ENCODE measurements around the gene RBFOX2.

The RBFOX2 gene

GRCh38 chr22:35872451-35872850 lies 156.2 kb downstream of the RBFOX2 start:
- no peak overlapping the region for H3K4me3 Mint-ChIP-seq
- H3K4me1 Mint-ChIP-seq = peaks cover 10% of the 10 kb centered on the region

GRCh38 chr22:35870517-35871293 lies 157.9 kb downstream of the RBFOX2 start:
- Mint-ChIP-seq H3K27me3 (peaks cover 1% of the 10 kb centered on the region), H3K27ac (no peak overlapping the region), H3K36me3 (peaks cover 5% of the 10 kb centered on the region)

More at GRCh38 chr22:35872451-35872850, 156.2 kb downstream of the RBFOX2 start:
- Mint-ChIP-seq H3K9me3 (peaks cover 8% of the 10 kb centered on the region), H3K27me3 (peaks cover 1% of the 10 kb centered on the region), H3K27ac (no peak overlapping the region), H3K36me3 (peaks cover 5% of the 10 kb centered on the region)

GRCh38 chr22:35868938-35869337 lies 159.7 kb downstream of the RBFOX2 start:
- Mint-ChIP-seq H3K9me3 (peaks cover 2% of the 10 kb centered on the region), H3K4me1 (no peaks in the 10 kb centered on the region), H3K36me3 (peaks cover under 1% of the 10 kb centered on the region), H3K27me3 (peaks cover 1% of the 10 kb centered on the region), H3K4me3 (no peak overlapping the region), H3K27ac (no peak overlapping the region)

More at GRCh38 chr22:35870517-35871293, 157.9 kb downstream of the RBFOX2 start:
- H3K4me3 Mint-ChIP-seq = no peak overlapping the region
- H3K9me3 Mint-ChIP-seq = peaks cover 8% of the 10 kb centered on the region
- H3K4me1 Mint-ChIP-seq = no peaks in the 10 kb centered on the region

GRCh38 chr22:35866651-35867050 lies 162.0 kb downstream of the RBFOX2 start:
- H3K9me3 Mint-ChIP-seq = no peaks in the 10 kb centered on the region
- H3K4me1 Mint-ChIP-seq = no peaks in the 10 kb centered on the region
- peaks cover 1% of the 10 kb centered on the region for H3K27me3 Mint-ChIP-seq
- no peak overlapping the region for H3K27ac Mint-ChIP-seq
- no peaks in the 10 kb centered on the region for H3K36me3 Mint-ChIP-seq
- no peak overlapping the region for H3K4me3 Mint-ChIP-seq

GRCh38 chr22:35864545-35865165 lies 164.0 kb downstream of the RBFOX2 start:
- no peaks in the 10 kb centered on the region for H3K4me1 Mint-ChIP-seq
- no peaks in the 10 kb centered on the region for H3K9me3 Mint-ChIP-seq
- H3K27me3 Mint-ChIP-seq = no peaks in the 10 kb centered on the region
- H3K4me3 Mint-ChIP-seq = no peak overlapping the region
- H3K27ac Mint-ChIP-seq = no peak overlapping the region
- H3K36me3 Mint-ChIP-seq = no peaks in the 10 kb centered on the region

GRCh38 chr22:35863432-35863831 lies 165.2 kb downstream of the RBFOX2 start:
- no peaks in the 10 kb centered on the region for H3K4me1 Mint-ChIP-seq
- H3K36me3 Mint-ChIP-seq = no peaks in the 10 kb centered on the region
- no peak overlapping the region for H3K4me3 Mint-ChIP-seq
- H3K27me3 Mint-ChIP-seq = no peaks in the 10 kb centered on the region
- no peak overlapping the region for H3K27ac Mint-ChIP-seq
- no peaks in the 10 kb centered on the region for H3K9me3 Mint-ChIP-seq

- Mint-ChIP-seq H3K9me3 (no peaks in the 10 kb centered on the region), H3K4me1 (no peaks in the 10 kb centered on the region), H3K27me3 (no peaks in the 10 kb centered on the region), H3K27ac (no peak overlapping the region), H3K4me3 (no peak overlapping the region), H3K36me3 (no peaks in the 10 kb centered on the region)
Measured at GRCh38 chr22:35862697-35863096, 165.9 kb downstream of the RBFOX2 start.

GRCh38 chr22:35861451-35861850 lies 167.2 kb downstream of the RBFOX2 start:
- H3K9me3 Mint-ChIP-seq = no peaks in the 10 kb centered on the region
- H3K4me3 Mint-ChIP-seq = no peak overlapping the region
- H3K36me3 Mint-ChIP-seq = no peaks in the 10 kb centered on the region
- H3K27ac Mint-ChIP-seq = no peak overlapping the region
- no peaks in the 10 kb centered on the region for H3K27me3 Mint-ChIP-seq
- no peaks in the 10 kb centered on the region for H3K4me1 Mint-ChIP-seq

GRCh38 chr22:35860837-35861236 lies 167.8 kb downstream of the RBFOX2 start:
- Mint-ChIP-seq H3K27ac (no peak overlapping the region), H3K27me3 (no peaks in the 10 kb centered on the region), H3K4me3 (no peak overlapping the region), H3K9me3 (no peaks in the 10 kb centered on the region), H3K4me1 (no peaks in the 10 kb centered on the region), H3K36me3 (no peaks in the 10 kb centered on the region)

- Mint-ChIP-seq H3K4me1 (no peaks in the 10 kb centered on the region), H3K9me3 (no peaks in the 10 kb centered on the region), H3K36me3 (no peaks in the 10 kb centered on the region), H3K27ac (no peak overlapping the region), H3K4me3 (no peak overlapping the region), H3K27me3 (no peaks in the 10 kb centered on the region)
Measured at GRCh38 chr22:35860087-35860733, 168.4 kb downstream of the RBFOX2 start.

- no peak overlapping the region for H3K27ac Mint-ChIP-seq
- no peaks in the 10 kb centered on the region for H3K9me3 Mint-ChIP-seq
- H3K36me3 Mint-ChIP-seq = no peaks in the 10 kb centered on the region
- no peak overlapping the region for H3K4me3 Mint-ChIP-seq
- no peaks in the 10 kb centered on the region for H3K4me1 Mint-ChIP-seq
- H3K27me3 Mint-ChIP-seq = no peaks in the 10 kb centered on the region
Measured at GRCh38 chr22:35854334-35854733, 174.3 kb downstream of the RBFOX2 start.

GRCh38 chr22:35852076-35852475 lies 176.5 kb downstream of the RBFOX2 start:
- Mint-ChIP-seq H3K4me3 (no peak overlapping the region), H3K4me1 (no peaks in the 10 kb centered on the region), H3K27me3 (no peaks in the 10 kb centered on the region), H3K27ac (no peak overlapping the region), H3K36me3 (no peaks in the 10 kb centered on the region), H3K9me3 (no peaks in the 10 kb centered on the region)

- H3K27ac Mint-ChIP-seq = no peak overlapping the region
- no peak overlapping the region for H3K4me3 Mint-ChIP-seq
- H3K4me1 Mint-ChIP-seq = no peaks in the 10 kb centered on the region
- H3K36me3 Mint-ChIP-seq = no peaks in the 10 kb centered on the region
- no peaks in the 10 kb centered on the region for H3K27me3 Mint-ChIP-seq
- H3K9me3 Mint-ChIP-seq = no peaks in the 10 kb centered on the region
Measured at GRCh38 chr22:35850831-35851230, 177.8 kb downstream of the RBFOX2 start.

GRCh38 chr22:35846804-35847203 lies 181.8 kb downstream of the RBFOX2 start:
- no peak overlapping the region for H3K27ac Mint-ChIP-seq
- H3K4me3 Mint-ChIP-seq = no peak overlapping the region
- H3K27me3 Mint-ChIP-seq = peaks cover 1% of the 10 kb centered on the region
- peaks cover 7% of the 10 kb centered on the region for H3K4me1 Mint-ChIP-seq
- no peaks in the 10 kb centered on the region for H3K36me3 Mint-ChIP-seq
- H3K9me3 Mint-ChIP-seq = no peaks in the 10 kb centered on the region

- no peak overlapping the region for H3K27ac Mint-ChIP-seq
- H3K36me3 Mint-ChIP-seq = no peaks in the 10 kb centered on the region
- peaks cover 12% of the 10 kb centered on the region for H3K4me1 Mint-ChIP-seq
Measured at GRCh38 chr22:35844886-35845285, 183.7 kb downstream of the RBFOX2 start.

GRCh38 chr22:35842954-35843353 lies 185.7 kb downstream of the RBFOX2 start:
- H3K36me3 Mint-ChIP-seq = no peaks in the 10 kb centered on the region
- peaks cover 5% of the 10 kb centered on the region for H3K27me3 Mint-ChIP-seq
- no peak overlapping the region for H3K27ac Mint-ChIP-seq
- H3K4me3 Mint-ChIP-seq = no peak overlapping the region
- no peaks in the 10 kb centered on the region for H3K9me3 Mint-ChIP-seq
- peaks cover 15% of the 10 kb centered on the region for H3K4me1 Mint-ChIP-seq

More at GRCh38 chr22:35844886-35845285, 183.7 kb downstream of the RBFOX2 start:
- Mint-ChIP-seq H3K4me3 (no peak overlapping the region), H3K27me3 (peaks cover 3% of the 10 kb centered on the region), H3K9me3 (no peaks in the 10 kb centered on the region)
